HS-5 (cell line): ENCODE measurements around the gene NUP58.

ENCODE experiments used
- DNase-seq: peaks from one replicate; pipeline ENCODE4 v3.0.0-alpha.2; 2012; ENCODE audit warnings: low read depth

NUP58 gene

GRCh38 chr13:25377244-25377962, 76.0 kb downstream of the NUP58 start:
- DNase-seq, result no peak

GRCh38 chr13:25378528-25378927, 77.1 kb downstream of the NUP58 start:
- no peak for DNase-seq

DNA sequence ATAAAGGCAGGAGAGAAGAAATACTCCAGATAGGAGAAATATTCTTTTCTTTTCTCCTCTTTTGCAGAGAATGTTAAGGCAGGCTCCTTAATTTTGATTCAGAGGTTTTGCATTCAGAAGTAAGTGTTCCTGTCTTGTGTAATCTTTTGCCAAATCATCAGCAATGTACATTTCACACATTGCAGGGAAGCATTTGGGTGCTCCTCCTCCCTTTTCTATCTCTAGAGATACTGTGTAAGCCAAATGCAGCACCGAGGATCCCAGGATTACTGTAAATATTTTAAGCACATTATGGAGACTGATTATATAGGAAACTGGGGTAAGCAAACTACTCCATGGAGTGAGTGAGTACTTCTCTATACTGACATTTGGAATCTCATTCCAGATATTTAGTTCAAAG, 77.6 kb downstream of the NUP58 start:
- DNase-seq, result no peak

DNA sequence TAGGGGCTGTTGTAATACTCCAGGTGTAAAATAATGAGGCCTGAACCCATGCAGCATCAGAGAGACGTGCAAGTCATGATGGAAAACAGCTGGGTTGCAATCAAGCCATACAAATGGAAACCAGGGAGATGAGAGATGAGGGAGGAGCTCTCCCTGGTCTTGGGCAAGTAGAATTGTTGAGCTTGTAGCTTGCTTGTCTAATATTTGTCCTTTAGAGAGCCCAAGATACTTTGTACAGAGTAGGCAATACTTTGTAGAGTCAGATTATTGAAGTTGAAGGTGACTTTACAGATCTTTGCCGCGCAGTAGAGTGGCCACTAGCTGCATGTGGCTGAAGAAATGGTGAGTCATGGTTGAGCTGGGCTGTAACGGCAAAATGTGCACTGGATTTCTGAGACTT, 78.7 kb downstream of the NUP58 start:
- DNase-seq, result no peak

GRCh38 chr13:25380741-25381324, 79.4 kb downstream of the NUP58 start:
- no peak for DNase-seq

- DNase-seq, result no peak
Measured at GRCh38 chr13:25384758-25385410, 83.5 kb downstream of the NUP58 start.

DNA sequence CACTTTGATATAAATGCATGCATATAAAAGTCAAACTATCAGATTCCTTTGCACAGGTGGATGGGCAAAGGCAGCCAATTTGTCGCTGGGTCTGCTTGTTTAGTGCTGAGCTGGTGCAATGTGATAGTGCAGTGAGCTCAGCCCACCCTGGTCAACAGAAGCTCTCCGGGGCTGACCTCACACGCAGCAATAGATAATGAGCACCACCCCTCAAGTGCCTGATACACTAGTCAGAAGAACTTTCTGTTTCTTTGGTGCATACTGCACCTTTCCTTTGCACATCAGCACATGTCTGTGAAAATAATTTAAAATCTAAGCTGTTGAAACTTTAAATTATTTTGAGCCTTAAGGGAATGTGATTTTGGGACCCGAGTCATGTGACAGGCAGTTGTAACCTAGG, 90.5 kb downstream of the NUP58 start:
- no peak for DNase-seq
